GM13977 (cell line): ENCODE results near the gene FNIP2.
"Not testable (repeated sequence)": the region's sequence is repeated elsewhere in the genome, so short reads cannot be mapped to it uniquely, and the experiment has no call there.

Experiments used
- DNase-seq: peaks from one replicate; pipeline ENCODE4 v3.0.0; 2012; ENCODE audit warnings: low spot score
- in situ Hi-C: fragments of 300-500 bp; cut with MboI; formaldehyde crosslinking; loops from one replicate; pipeline ENCODE4 v1.12.0; 2022; ENCODE audit warnings: low sequenced_read_pairs, low pct_unique_long_range_greater_than_20kb, mixed read lengths, inconsistent platforms; ENCODE audit not compliant: unreplicated experiment
- TF ChIP-seq, protein P1 (sequence below): IDR thresholded peaks from 2 replicates; pipeline ENCODE4 v1.5.1; 2012; ENCODE audit warnings: mild to moderate bottlenecking, control low read depth; ENCODE audit not compliant: insufficient read depth; ENCODE audit errors: extremely low read depth, missing control alignments

FNIP2 gene

DNA sequence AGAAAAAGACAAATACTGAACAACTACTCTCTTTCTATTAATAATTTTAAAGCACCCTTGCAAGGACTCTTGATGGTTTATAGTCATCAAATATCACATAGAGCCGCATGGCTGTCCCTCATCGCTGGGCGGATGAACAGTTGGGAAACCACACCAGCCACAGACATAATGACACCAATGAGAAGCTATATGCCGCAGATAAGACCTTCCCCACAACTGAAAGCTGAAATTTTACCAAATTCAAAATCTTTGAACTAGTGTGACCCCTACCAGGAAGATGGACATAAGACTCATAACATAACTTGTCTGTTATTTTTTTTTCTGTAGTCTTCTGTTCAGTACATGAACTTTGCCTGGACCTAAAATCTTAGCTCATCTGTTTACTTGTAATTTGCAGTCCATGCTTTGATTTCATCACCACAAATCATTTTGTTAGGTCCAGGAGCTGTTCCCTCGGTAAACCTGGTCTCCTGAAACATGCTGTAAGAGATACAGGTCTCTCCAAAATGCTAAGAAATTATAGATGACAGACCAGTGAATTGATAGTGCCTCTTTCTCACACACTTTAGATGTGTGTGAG, 176.8 kb downstream of the FNIP2 start:
- TF ChIP-seq, protein P1, sequence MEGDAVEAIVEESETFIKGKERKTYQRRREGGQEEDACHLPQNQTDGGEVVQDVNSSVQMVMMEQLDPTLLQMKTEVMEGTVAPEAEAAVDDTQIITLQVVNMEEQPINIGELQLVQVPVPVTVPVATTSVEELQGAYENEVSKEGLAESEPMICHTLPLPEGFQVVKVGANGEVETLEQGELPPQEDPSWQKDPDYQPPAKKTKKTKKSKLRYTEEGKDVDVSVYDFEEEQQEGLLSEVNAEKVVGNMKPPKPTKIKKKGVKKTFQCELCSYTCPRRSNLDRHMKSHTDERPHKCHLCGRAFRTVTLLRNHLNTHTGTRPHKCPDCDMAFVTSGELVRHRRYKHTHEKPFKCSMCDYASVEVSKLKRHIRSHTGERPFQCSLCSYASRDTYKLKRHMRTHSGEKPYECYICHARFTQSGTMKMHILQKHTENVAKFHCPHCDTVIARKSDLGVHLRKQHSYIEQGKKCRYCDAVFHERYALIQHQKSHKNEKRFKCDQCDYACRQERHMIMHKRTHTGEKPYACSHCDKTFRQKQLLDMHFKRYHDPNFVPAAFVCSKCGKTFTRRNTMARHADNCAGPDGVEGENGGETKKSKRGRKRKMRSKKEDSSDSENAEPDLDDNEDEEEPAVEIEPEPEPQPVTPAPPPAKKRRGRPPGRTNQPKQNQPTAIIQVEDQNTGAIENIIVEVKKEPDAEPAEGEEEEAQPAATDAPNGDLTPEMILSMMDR = no peak
- no peak for DNase-seq
- in situ Hi-C loops = no loop called here

- in situ Hi-C loops = no loop called here
- no peak for DNase-seq
- TF ChIP-seq, protein P1 = no peak
Observed at GRCh38 chr4:158946825-158947224, 178.0 kb downstream of the FNIP2 start.

DNA sequence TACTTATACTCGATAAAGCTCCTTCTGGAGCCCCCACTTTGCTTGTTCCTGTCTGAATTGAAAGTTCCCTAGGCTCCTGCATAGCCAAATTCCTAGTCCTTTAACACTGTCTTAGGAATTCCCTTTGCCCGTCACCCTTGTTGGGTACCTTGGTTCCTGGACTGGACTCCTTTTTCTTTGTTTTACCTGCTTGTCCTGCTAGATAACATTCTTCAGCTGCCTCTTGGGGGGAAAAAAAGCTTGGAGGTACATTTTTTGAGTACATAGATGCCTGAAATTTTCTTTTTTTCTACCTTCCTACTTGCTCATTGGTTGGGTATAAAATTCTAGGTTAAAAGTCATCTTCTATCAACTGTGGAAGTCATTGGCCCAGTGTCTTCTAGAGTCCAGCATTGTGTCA, 179.2 kb downstream of the FNIP2 start:
- no peak for DNase-seq
- TF ChIP-seq, protein P1 = no peak
- in situ Hi-C loops = no loop called here

- TF ChIP-seq, protein P1 = no peak
- in situ Hi-C loops = no loop called here
- no peak for DNase-seq
Observed at GRCh38 chr4:158949099-158949498, 180.3 kb downstream of the FNIP2 start.

- DNase-seq, in situ Hi-C loops: not testable (repeated sequence)
Observed at GRCh38 chr4:158952221-158952774, 183.5 kb downstream of the FNIP2 start.

- DNase-seq, in situ Hi-C loops: not testable (repeated sequence)
Observed at GRCh38 chr4:158956345-158956744, 187.5 kb downstream of the FNIP2 start.

GRCh38 chr4:158956918-158957317, 188.1 kb downstream of the FNIP2 start:
- in situ Hi-C loops, DNase-seq: not testable (repeated sequence)
